Naive B cell (primary cell): ENCODE measurements around the gene LGALS9. TPM values are rescaled to one million over a fixed set of nuclear protein-coding genes. Genes with fewer than 3 reads are reported as not detected.

Source experiments
- polyA plus RNA-seq, 6 donors: library from polyadenylated mRNA; unstranded; fragments of 300-500 nt; fragmentation: Illumina TruSeq; gene quantifications; one replicate each; pipeline ENCODE4 v1.2.3, GENCODE V29; 2021; ENCODE audit warnings: low read depth in 6 of 6

LGALS9 gene
- polyA plus RNA-seq, 6 donors from 2014 or later, result 70.6 to 109 (median 91.5) TPM

Other genes starting within 250 kb of the LGALS9 start
- gene KSR1, start 174.7 kb upstream of the LGALS9 start, polyA plus RNA-seq, result 1 to 10 TPM in 5 of 6 donors, under 1 TPM in 1; 0.38 to 4.4 (median 2.3) TPM
- under 1 TPM in 1 of 6 donors, not detected in 5; 0.08 TPM for gene NOS2, start 169.3 kb downstream of the LGALS9 start, polyA plus RNA-seq